ENCODE measurements around the gene VARS2.

- TF ChIP-seq TAF1 (IDR thresholded peaks at IDR 0.05; ENCODE audit: low read depth), result no peak
- no peak for TF ChIP-seq TCF12 (IDR thresholded peaks at IDR 0.05; ENCODE audit: low read depth)
- TF ChIP-seq MAX (IDR thresholded peaks at IDR 0.05), result no peak
- no peak for TF ChIP-seq RAD21 (IDR thresholded peaks at IDR 0.05; ENCODE audit: low read depth)
- no peak for TF ChIP-seq EP300 (IDR thresholded peaks at IDR 0.05; ENCODE audit: borderline replicate concordance)
- no peak for TF ChIP-seq CEBPB (IDR thresholded peaks at IDR 0.05)
Observed at GRCh38 chr6:30889921-30890645, 24.0 kb upstream of the VARS2 start.

Measured in Ishikawa (cell line).